Renal pelvis (tissue), 12 donors: Measurements from ENCODE around the gene PRL. TPM values are rescaled to one million over a fixed set of nuclear protein-coding genes. Genes with fewer than 3 reads are reported as not detected.

Experiments used
- DNase-seq: peaks from one replicate; pipeline ENCODE4 v3.0.0-alpha.2; 2013
- long read RNA-seq, 16 experiments: transcript quantifications; one replicate each; lab custom pipeline, GENCODE V29; 2026
- polyA plus RNA-seq, 3 donors: library from polyadenylated mRNA; unstranded; fragments of 120-200 nt; gene quantifications; one replicate each; pipeline ENCODE4 v1.2.1, GENCODE V29; 2013; ENCODE audit not compliant: insufficient read length in 3 of 3

Gene PRL
- polyA plus RNA-seq = under 1 TPM in 1 of 3 donors, not detected in 2; 0.06 TPM
- long read RNA-seq, donor 1 = 0 reads
- long read RNA-seq, donor 2 = 0 reads
- long read RNA-seq, donor 3 = 0 reads
- long read RNA-seq, donor 4 = 0 reads
- long read RNA-seq, donor 5 = 0 reads
- long read RNA-seq, donor 6 = 0 reads
- long read RNA-seq, donor 7 = 0 reads
- long read RNA-seq, donor 8 = 0 reads
- long read RNA-seq, donor 9 = 0 reads
- long read RNA-seq, donor 10 = 0 reads
- long read RNA-seq, donor 11 = 0 reads
- long read RNA-seq, donor 12 = 0 reads
- long read RNA-seq, donor 13 = 0 reads
- long read RNA-seq, donor 14 = 0 reads
- long read RNA-seq, donor 15 = 0 reads
- long read RNA-seq, donor 16 = 0 reads

- no peak for DNase-seq
Observed at GRCh38 chr6:22296936-22297335, at the start of gene PRL. TSS of gene PRL (minus strand) at chr6:22297036. CDS start at chr6:22296982, 54 bp downstream.

- no peak for DNase-seq
Observed at GRCh38 chr6:22343864-22344263, 47.0 kb upstream of the PRL start.

- DNase-seq = no peak
Observed at GRCh38 chr6:22334778-22335177, 37.9 kb upstream of the PRL start.

- no peak for DNase-seq
Observed at GRCh38 chr6:22333802-22334201, 37.0 kb upstream of the PRL start.

GRCh38 chr6:22332711-22333110 is 35.9 kb upstream of the PRL start:
- DNase-seq = no peak

- DNase-seq = no peak
Observed at GRCh38 chr6:22332216-22332615, 35.4 kb upstream of the PRL start.

- DNase-seq = no peak
Observed at GRCh38 chr6:22330941-22331340, 34.1 kb upstream of the PRL start.

- DNase-seq = no peak
Observed at GRCh38 chr6:22328474-22328873, 31.6 kb upstream of the PRL start.

- no peak for DNase-seq
Observed at GRCh38 chr6:22327881-22328280, 31.0 kb upstream of the PRL start.

GRCh38 chr6:22326500-22326899 is 29.7 kb upstream of the PRL start:
- no peak for DNase-seq

GRCh38 chr6:22325481-22325880 is 28.6 kb upstream of the PRL start:
- peak; percentile 38 for DNase-seq

GRCh38 chr6:22323848-22324247 is 27.0 kb upstream of the PRL start:
- DNase-seq = no peak

- peak; percentile 66 for DNase-seq
Observed at GRCh38 chr6:22322103-22323030, 25.5 kb upstream of the PRL start.

- DNase-seq = peak; percentile 58
Observed at GRCh38 chr6:22320750-22321149, 23.9 kb upstream of the PRL start.

GRCh38 chr6:22318404-22318803 is 21.6 kb upstream of the PRL start:
- DNase-seq = no peak

GRCh38 chr6:22313796-22314195 is 17.0 kb upstream of the PRL start:
- no peak for DNase-seq

GRCh38 chr6:22308939-22309338 is 12.1 kb upstream of the PRL start:
- no peak for DNase-seq

- no peak for DNase-seq
Observed at GRCh38 chr6:22306741-22307466, 10.1 kb upstream of the PRL start.

- DNase-seq = no peak
Observed at GRCh38 chr6:22302838-22303237, 6.0 kb upstream of the PRL start.

- no peak for DNase-seq
Observed at GRCh38 chr6:22300273-22300998, 3.6 kb upstream of the PRL start.

- no peak for DNase-seq
Observed at GRCh38 chr6:22298475-22298890, 1.6 kb upstream of the PRL start.

GRCh38 chr6:22296067-22296466 is 769 bp downstream of the PRL start:
- no peak for DNase-seq
